A549 (cell line): Measurements from ENCODE around the gene SLC25A26. TPM values are rescaled to one million over a fixed set of nuclear protein-coding genes. Genes with fewer than 3 reads are reported as not detected.

ENCODE experiments used
- ATAC-seq, 2 experiments: fragments of 200-7000 bp in 1 of 2; fragments of >200 bp in 1 of 2; cut with Nextera tagmentation in 1 of 2; cut with Tn5 transposase in 1 of 2; 3 replicates each; pipeline versions ENCODE4 v1.8.0 to v1.9.1; 2018 to 2020; ENCODE audit warnings: mild to moderate bottlenecking in 1 of 2, moderate library complexity in 1 of 2
- CTCF ChIA-PET: fragments of 300-600 bp; sonication (Branson Sonifier 250); formaldehyde crosslinking; extraction: SDS; loops from one replicate; lab custom pipeline; 2021; ENCODE audit warnings: antibody characterized with exemption, inconsistent platforms; lab: Yijun Ruan, JAX
- POLR2A ChIA-PET: fragments of 350-600 bp; formaldehyde crosslinking; extraction: SDS; loops from one replicate; lab custom pipeline; 2021; ENCODE audit warnings: antibody characterized with exemption, inconsistent platforms; lab: Yijun Ruan, JAX
- DNase-seq, 2 experiments: peaks; one replicate each; pipeline versions ENCODE4 v3.0.0 to v3.0.0-alpha.2; 2011 to 2016; ENCODE audit warnings: low read depth in 1 of 2, low spot score in 1 of 2
- FAIRE-seq: peaks from 2 replicates; lab custom pipeline; 2011; peaks lifted over from hg19 to GRCh38; lab: Jason Lieb, UNC
- H3K27ac ChIP-seq, 2 experiments: fragments of >200 bp; sonication (Bioruptor Twin); formaldehyde crosslinking; 3 replicates each; pipeline ENCODE4 v1.5.1; 2016 to 2017
- H3K4me1 ChIP-seq: fragments of >200 bp; sonication (Bioruptor Twin); formaldehyde crosslinking; 3 replicates; pipeline ENCODE4 v1.6.1; 2016
- H3K4me2 ChIP-seq: fragments of >200 bp; sonication (Bioruptor Twin); formaldehyde crosslinking; 3 replicates; pipeline ENCODE4 v1.6.1; 2016
- H3K4me3 ChIP-seq: fragments of >200 bp; sonication (Bioruptor Twin); formaldehyde crosslinking; 3 replicates; pipeline ENCODE4 v1.5.1; 2016
- H3K9me3 ChIP-seq: fragments of >200 bp; sonication (Bioruptor Twin); formaldehyde crosslinking; 3 replicates; pipeline ENCODE4 v1.6.1; 2016
- BHLHE40 ChIP-seq: IDR thresholded peaks from 2 replicates; pipeline ENCODE4 v1.6.1; 2012; ENCODE audit warnings: low read depth, low read length, inconsistent platforms
- ESRRA ChIP-seq: fragments of 150-350 bp; IDR thresholded peaks from 2 replicates; pipeline ENCODE4 v1.6.1; 2014; ENCODE audit warnings: mild to moderate bottlenecking, low read length, borderline replicate concordance
- GATA3 ChIP-seq: IDR thresholded peaks from 2 replicates; pipeline ENCODE4 v1.6.1; 2012; ENCODE audit warnings: borderline replicate concordance
- HOXA7 ChIP-seq: fragments of 250-450 bp; sonication (Bioruptor Pico); IDR thresholded peaks from 2 replicates; pipeline ENCODE4 v1.5.0; 2020; ENCODE audit warnings: mild to moderate bottlenecking, moderate library complexity
- MAX ChIP-seq: IDR thresholded peaks from 2 replicates; pipeline ENCODE4 v1.6.1; 2012
- NPAS2 ChIP-seq: fragments of 250-450 bp; sonication (Bioruptor Pico); IDR thresholded peaks from 2 replicates; pipeline ENCODE4 v1.8.0; 2022; ENCODE audit warnings: mild to moderate bottlenecking, moderate library complexity, borderline replicate concordance
- PBX3 ChIP-seq: IDR thresholded peaks from 2 replicates; pipeline ENCODE4 v1.6.1; 2012
- POLR2AphosphoS2 ChIP-seq: conservative IDR thresholded peaks from 2 replicates; pipeline ENCODE4 v1.6.1; 2012; ENCODE audit warnings: low read length, improper control_type of control experiment, inconsistent platforms
- TFCP2L1 ChIP-seq: fragments of 250-450 bp; sonication (Bioruptor Pico); IDR thresholded peaks from 2 replicates; pipeline ENCODE4 v1.5.0; 2021; ENCODE audit warnings: mild to moderate bottlenecking
- ZFP36 ChIP-seq: fragments of 450-650 bp; IDR thresholded peaks from 2 replicates; pipeline ENCODE4 v1.6.1; 2014; ENCODE audit warnings: borderline replicate concordance; ENCODE audit not compliant: partially characterized antibody
- WGBS: methylation state at CpG from one replicate; pipeline ENCODE4 v1.1.6; 2017; ENCODE audit errors: missing lambda C conversion rate; 5-methylcytosine and 5-hydroxymethylcytosine counted together
- polyA plus RNA-seq, 4 experiments: library from polyadenylated mRNA; depleted of rRNA in 3 of 4; stranded (reverse); fragments of >200 nt; fragmentation: RNase III in 1 of 4; extraction: RNeasy Plus Mini Kit Qiagen cat#74134 plus additional on column Dnase treatment in 1 of 4; gene quantifications; 2 replicates in 3 of 4; 3 replicates in 1 of 4; pipeline ENCODE4 v1.2.3, GENCODE V29; 2011 to 2017
- TF ChIP-seq, protein P1 (sequence below): fragments of >200 bp; sonication (Bioruptor Twin); formaldehyde crosslinking; IDR thresholded peaks from 2 replicates; pipeline ENCODE4 v1.6.1; 2016

The SLC25A26 gene
- polyA plus RNA-seq, 2 of the 4 experiments (the other 2 are of a cell fraction): 13.0 to 30.5 TPM

DNA sequence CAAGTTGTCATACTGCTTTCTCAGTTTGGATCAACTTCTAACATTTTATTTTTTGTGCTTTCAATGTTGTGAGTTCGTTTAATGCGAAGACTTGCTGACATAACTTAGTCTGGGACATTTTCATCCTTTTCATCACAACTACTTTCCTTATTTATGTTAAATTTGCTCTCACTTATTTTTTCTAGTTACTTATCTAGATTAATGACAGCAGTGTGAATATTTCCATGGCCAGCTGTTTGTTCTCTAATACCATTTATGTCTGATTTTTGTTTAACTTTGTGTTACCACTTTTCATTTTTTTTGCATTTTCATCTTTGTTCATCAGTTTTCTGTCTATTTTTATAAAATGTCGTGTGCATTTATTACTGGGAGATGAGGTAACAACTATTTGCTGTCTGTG, 6.2 kb downstream of the SLC25A26 start (continued):
- TF ChIP-seq GATA3: no peak

- Histone ChIP-seq H3K27ac (no peak overlapping the region), H3K9me3 (no peaks in the 10 kb centered on the region), H3K4me3 (no peak overlapping the region), H3K4me1 (no peaks in the 10 kb centered on the region), H3K4me2 (no peak overlapping the region)
- ChIA-PET POLR2A (no interaction called here), CTCF (no interaction called here)
- WGBS: 56% methylated on average over 2 of the region's 2 CpGs
- TF ChIP-seq ZFP36: no peak
- FAIRE-seq (no peak), DNase-seq (no peak), ATAC-seq (no peak)
These were observed 7.1 kb downstream of the SLC25A26 start for GRCh38 chr3:66227915-66228314.

GRCh38 chr3:66228707-66229106, 7.9 kb downstream of the SLC25A26 start:
- Histone ChIP-seq H3K4me2 (no peak overlapping the region), H3K9me3 (no peaks in the 10 kb centered on the region), H3K27ac (no peak overlapping the region), H3K4me1 (no peaks in the 10 kb centered on the region), H3K4me3 (no peak overlapping the region)
- FAIRE-seq (no peak), ATAC-seq (no peak), DNase-seq (no peak)
- no peak for TF ChIP-seq GATA3
- 96% methylated on average over 1 of the region's 1 CpG for WGBS
- ChIA-PET POLR2A (no interaction called here), CTCF (no interaction called here)

DNA sequence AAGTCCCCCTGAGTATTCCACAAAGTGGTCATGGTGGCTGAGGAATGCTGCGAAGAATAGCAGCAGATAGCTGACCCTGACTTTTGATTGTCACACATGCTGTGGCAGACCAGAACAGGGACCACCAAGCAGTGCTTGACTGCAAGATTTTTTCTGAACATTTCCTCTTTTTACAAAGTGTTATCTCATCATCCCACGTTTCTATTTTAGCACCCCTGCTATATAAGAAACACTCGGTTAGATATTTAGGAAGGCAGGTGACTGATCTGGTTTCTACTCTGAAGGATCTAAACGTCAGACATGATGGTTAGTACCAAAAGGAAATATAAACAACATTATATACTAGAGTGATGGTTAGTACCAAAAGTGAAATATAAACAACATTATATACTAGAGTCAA, 9.1 kb downstream of the SLC25A26 start:
- H3K4me1 ChIP-seq: no peaks in the 10 kb centered on the region
- 65% methylated on average over 4 of the region's 4 CpGs for WGBS
- TF ChIP-seq POLR2AphosphoS2 (no peak), PBX3 (no peak)
- no peak overlapping the region for H3K4me2 ChIP-seq
- ATAC-seq (no peak), DNase-seq (no peak), FAIRE-seq (no peak)
- POLR2A ChIA-PET: no interaction called here
- H3K9me3 ChIP-seq: no peaks in the 10 kb centered on the region
- H3K4me3 ChIP-seq: no peak overlapping the region
- CTCF ChIA-PET: no interaction called here
- no peak overlapping the region for H3K27ac ChIP-seq

- H3K27ac ChIP-seq: no peak overlapping the region
- no peak overlapping the region for H3K4me2 ChIP-seq
- POLR2A ChIA-PET: no interaction called here
- H3K9me3 ChIP-seq: no peaks in the 10 kb centered on the region
- CTCF ChIA-PET: no interaction called here
- no peak for DNase-seq
- no peaks in the 10 kb centered on the region for H3K4me1 ChIP-seq
- H3K4me3 ChIP-seq: no peak overlapping the region
- 81% methylated on average over 4 of the region's 4 CpGs for WGBS
- no peak for FAIRE-seq
- TF ChIP-seq TFCP2L1 (CRISPR knock-in tag) (no peak), NPAS2 (CRISPR knock-in tag) (no peak)
- ATAC-seq: no peak
These were observed 12.2 kb downstream of the SLC25A26 start for GRCh38 chr3:66233033-66233432.

GRCh38 chr3:66236281-66236680, 15.5 kb downstream of the SLC25A26 start:
- WGBS: 92% methylated on average over 5 of the region's 5 CpGs
- POLR2A ChIA-PET: no interaction called here
- FAIRE-seq (no peak), DNase-seq (peak in 1 of 2 experiments; percentile 6), ATAC-seq (no peak)
- no peak for TF ChIP-seq PBX3
- TF ChIP-seq HOXA7 (CRISPR knock-in tag): no peak
- TF ChIP-seq ESRRA: no peak
- TF ChIP-seq, protein P1, sequence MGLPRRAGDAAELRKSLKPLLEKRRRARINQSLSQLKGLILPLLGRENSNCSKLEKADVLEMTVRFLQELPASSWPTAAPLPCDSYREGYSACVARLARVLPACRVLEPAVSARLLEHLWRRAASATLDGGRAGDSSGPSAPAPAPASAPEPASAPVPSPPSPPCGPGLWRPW: no peak
- no peak for TF ChIP-seq BHLHE40
- TF ChIP-seq MAX: no peak
- H3K4me1 ChIP-seq: no peaks in the 10 kb centered on the region
- no peak overlapping the region for H3K27ac ChIP-seq
- no peak overlapping the region for H3K4me2 ChIP-seq
- CTCF ChIA-PET: interaction anchor here (1.6 kb wide), 1 partner anchor 41 kb away, joined by 3 read pairs; no protein-coding TSS in a partner anchor
- no peak overlapping the region for H3K4me3 ChIP-seq
- peaks cover 3% of the 10 kb centered on the region; the same call in 1 of the 3 replicates for H3K9me3 ChIP-seq
